Mucosa of stomach (tissue), 1 donor: ENCODE measurements around the gene KLHL30.

Source experiments
- H3K27me3 ChIP-seq: one replicate; pipeline ENCODE4 v1.7.0; 2013; ENCODE audit warnings: mild to moderate bottlenecking, low read length; ENCODE audit not compliant: control insufficient read depth, insufficient read depth
- H3K36me3 ChIP-seq: one replicate; pipeline ENCODE4 v1.7.0; 2013; ENCODE audit warnings: low read length; ENCODE audit not compliant: control insufficient read depth, insufficient read depth
- H3K4me1 ChIP-seq: one replicate; pipeline ENCODE4 v1.7.0; 2013; ENCODE audit warnings: mild to moderate bottlenecking, low read length; ENCODE audit not compliant: control insufficient read depth, insufficient read depth
- H3K4me3 ChIP-seq: one replicate; pipeline ENCODE4 v1.7.0; 2013; ENCODE audit warnings: low read length
- H3K9ac ChIP-seq: one replicate; pipeline ENCODE4 v1.7.0; 2013; ENCODE audit warnings: mild to moderate bottlenecking, low read length, moderate library complexity
- H3K9me3 ChIP-seq: one replicate; pipeline ENCODE4 v1.7.0; 2013; ENCODE audit warnings: mild to moderate bottlenecking, low read length, moderate library complexity; ENCODE audit not compliant: control insufficient read depth
- donor health status: Pancreatic carcinoma.

KLHL30 gene

DNA sequence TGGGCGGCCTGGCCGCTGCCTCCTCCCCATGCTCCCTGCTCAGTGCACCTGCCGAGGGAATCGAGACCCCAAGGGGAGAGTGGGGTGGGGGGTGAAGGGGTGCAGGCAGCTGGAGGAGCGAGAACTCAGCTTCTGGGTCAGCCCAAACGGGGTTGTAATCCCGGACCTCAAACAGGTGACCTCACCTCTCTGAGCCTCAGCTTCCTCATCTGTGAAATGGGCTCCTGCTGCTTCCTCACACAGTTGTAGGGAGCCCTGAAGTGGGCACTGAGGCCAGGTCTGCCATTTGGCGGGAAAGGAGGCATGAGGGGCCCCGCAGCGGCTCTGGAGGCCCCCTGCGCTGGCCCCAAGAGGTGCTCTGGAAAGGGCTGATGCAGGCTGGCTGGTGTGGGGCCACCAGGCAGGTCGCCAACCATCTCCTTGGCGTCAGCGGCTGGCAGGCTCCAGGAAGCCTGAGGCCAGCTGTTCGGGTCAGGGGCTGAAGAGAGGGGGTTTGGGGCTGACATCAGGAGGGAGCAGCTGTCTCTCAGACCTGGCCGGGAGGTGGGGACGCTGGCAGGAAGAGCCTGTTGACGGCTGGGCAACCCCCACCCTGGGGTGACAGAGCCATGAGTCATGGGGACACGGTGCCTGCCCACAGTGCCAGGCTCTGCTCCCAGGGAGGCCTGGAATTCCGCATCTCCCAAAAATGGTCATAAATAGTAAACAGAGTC is 4.9 kb downstream of the KLHL30 start:
- Histone ChIP-seq H3K9me3 (no peaks in the 10 kb centered on the region), H3K9ac (no peak overlapping the region), H3K36me3 (no peaks in the 10 kb centered on the region), H3K4me1 (peaks cover 43% of the 10 kb centered on the region), H3K4me3 (no peak overlapping the region), H3K27me3 (no peaks in the 10 kb centered on the region)

- Histone ChIP-seq H3K27me3 (no peaks in the 10 kb centered on the region), H3K4me3 (no peak overlapping the region), H3K9me3 (no peaks in the 10 kb centered on the region), H3K9ac (no peak overlapping the region), H3K36me3 (no peaks in the 10 kb centered on the region), H3K4me1 (peaks cover 38% of the 10 kb centered on the region)
Observed at GRCh38 chr2:238144262-238144661, 5.8 kb downstream of the KLHL30 start.

DNA sequence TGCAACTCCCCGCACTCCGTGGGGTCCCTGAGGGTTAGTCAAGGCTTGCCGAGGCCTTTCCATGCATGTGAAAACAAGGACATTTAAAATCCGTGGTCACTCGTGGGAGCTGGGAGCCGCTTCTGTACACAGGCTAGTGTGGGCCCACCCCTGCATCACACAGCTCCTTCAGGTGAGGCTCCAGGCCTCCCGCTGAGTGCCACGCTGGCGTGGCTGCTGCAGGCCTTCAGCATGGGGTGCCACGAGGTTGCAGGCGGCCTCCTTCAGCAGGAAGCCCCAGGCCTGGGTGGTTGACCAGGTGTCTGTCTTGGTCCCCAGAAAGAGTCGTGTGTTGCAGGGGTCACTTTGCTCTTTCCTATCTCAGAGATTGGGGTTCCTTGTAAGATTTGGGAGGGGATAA is 6.6 kb downstream of the KLHL30 start:
- Histone ChIP-seq H3K36me3 (no peaks in the 10 kb centered on the region), H3K9me3 (no peaks in the 10 kb centered on the region), H3K4me3 (no peak overlapping the region), H3K4me1 (peaks cover 38% of the 10 kb centered on the region), H3K9ac (no peak overlapping the region), H3K27me3 (no peaks in the 10 kb centered on the region)

GRCh38 chr2:238145851-238146250 is 7.4 kb downstream of the KLHL30 start:
- Histone ChIP-seq H3K36me3 (no peaks in the 10 kb centered on the region), H3K9me3 (no peaks in the 10 kb centered on the region), H3K9ac (no peak overlapping the region), H3K4me3 (no peak overlapping the region), H3K27me3 (no peaks in the 10 kb centered on the region), H3K4me1 (peaks cover 38% of the 10 kb centered on the region)

- H3K36me3 ChIP-seq, result no peaks in the 10 kb centered on the region
- no peak overlapping the region for H3K4me3 ChIP-seq
- H3K27me3 ChIP-seq, result no peaks in the 10 kb centered on the region
- H3K4me1 ChIP-seq, result peaks cover 28% of the 10 kb centered on the region
- no peaks in the 10 kb centered on the region for H3K9me3 ChIP-seq
- no peak overlapping the region for H3K9ac ChIP-seq
Observed at GRCh38 chr2:238146884-238147544, 8.5 kb downstream of the KLHL30 start.

DNA sequence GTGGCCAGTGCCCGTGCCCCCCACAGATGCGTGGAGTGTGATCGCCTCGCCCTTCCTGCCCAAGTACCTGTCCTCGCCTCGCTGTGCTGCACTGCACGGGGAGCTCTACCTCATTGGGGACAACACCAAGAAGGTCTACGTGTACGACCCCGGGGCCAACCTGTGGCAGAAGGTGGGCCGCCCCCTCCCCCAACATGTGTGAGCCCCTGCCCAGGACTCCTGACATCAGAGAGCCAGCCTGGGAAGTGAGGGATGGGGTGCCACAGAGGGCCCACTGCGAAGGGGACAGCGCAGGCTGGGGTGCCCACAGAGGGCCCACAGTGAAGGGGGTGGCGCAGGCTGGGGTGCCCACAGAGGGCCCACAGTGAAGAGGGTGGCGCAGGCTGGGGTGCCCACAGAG is 10.5 kb downstream of the KLHL30 start:
- peaks cover 8% of the 10 kb centered on the region for H3K4me1 ChIP-seq
- no peak overlapping the region for H3K9ac ChIP-seq
- H3K27me3 ChIP-seq, result no peaks in the 10 kb centered on the region
- H3K4me3 ChIP-seq, result no peak overlapping the region
- H3K36me3 ChIP-seq, result no peaks in the 10 kb centered on the region
- H3K9me3 ChIP-seq, result no peaks in the 10 kb centered on the region

DNA sequence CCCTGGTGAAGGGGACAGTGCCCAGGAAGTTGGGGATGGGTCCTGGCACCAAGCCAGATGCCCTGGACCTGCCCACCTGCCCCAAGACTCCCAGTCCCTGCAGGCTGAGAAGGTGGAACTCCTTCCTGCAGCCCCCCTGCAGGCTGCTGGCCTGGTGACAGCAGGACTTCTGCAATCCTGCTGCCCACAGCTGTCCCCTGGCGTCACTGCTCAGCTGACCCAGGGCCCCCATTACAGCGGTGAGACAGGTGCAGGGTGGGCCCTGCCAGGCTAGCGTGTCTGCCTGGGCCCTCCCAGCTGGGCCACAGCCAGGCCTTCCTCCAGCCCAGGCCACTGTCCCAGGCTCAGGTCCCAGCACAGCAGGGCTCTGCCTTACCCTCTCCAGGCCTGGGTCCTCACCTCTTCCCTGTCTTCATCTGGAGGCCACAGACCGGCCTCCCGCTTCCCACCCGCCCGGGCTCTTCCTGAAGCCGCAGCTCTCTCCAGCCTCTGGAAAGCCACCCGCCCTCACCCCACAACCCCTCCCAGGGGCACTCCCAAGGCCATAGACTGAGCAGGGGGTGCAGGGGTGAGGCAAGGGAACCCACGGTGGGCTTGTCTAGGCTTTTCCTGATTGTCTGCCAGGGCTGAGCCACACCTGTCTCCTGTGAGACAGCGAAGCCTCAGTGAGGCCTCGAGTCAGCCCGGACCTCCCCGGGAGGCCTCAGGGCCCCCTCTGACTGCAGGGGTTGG is 11.5 kb downstream of the KLHL30 start:
- no peak overlapping the region for H3K9ac ChIP-seq
- H3K4me3 ChIP-seq, result no peak overlapping the region
- no peaks in the 10 kb centered on the region for H3K36me3 ChIP-seq
- peaks cover 6% of the 10 kb centered on the region for H3K4me1 ChIP-seq
- no peaks in the 10 kb centered on the region for H3K27me3 ChIP-seq
- no peaks in the 10 kb centered on the region for H3K9me3 ChIP-seq

GRCh38 chr2:238150686-238151085 is 12.2 kb downstream of the KLHL30 start:
- peaks cover 4% of the 10 kb centered on the region for H3K4me1 ChIP-seq
- no peak overlapping the region for H3K4me3 ChIP-seq
- no peak overlapping the region for H3K9ac ChIP-seq
- no peaks in the 10 kb centered on the region for H3K9me3 ChIP-seq
- no peaks in the 10 kb centered on the region for H3K36me3 ChIP-seq
- H3K27me3 ChIP-seq, result no peaks in the 10 kb centered on the region

DNA sequence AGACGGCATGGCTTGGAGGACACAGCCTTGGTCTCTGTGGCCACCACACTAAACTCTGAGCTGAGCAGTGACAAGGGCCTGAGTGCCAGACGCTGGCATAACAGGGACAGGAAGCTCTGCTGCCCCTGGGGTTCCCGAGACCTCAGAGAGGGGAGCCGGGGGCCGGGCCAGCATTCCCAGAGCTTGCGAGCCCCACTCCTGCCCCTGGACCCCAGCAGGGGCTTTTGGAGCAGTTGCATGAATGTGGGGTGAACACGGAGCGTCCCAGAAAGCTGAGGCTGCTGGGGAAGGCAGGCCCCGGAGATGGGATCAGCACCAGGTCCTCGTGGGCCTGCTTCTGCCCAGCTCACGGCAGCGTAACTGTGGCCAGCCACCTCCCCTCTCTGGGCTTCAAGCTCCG is 12.7 kb downstream of the KLHL30 start:
- no peaks in the 10 kb centered on the region for H3K36me3 ChIP-seq

DNA sequence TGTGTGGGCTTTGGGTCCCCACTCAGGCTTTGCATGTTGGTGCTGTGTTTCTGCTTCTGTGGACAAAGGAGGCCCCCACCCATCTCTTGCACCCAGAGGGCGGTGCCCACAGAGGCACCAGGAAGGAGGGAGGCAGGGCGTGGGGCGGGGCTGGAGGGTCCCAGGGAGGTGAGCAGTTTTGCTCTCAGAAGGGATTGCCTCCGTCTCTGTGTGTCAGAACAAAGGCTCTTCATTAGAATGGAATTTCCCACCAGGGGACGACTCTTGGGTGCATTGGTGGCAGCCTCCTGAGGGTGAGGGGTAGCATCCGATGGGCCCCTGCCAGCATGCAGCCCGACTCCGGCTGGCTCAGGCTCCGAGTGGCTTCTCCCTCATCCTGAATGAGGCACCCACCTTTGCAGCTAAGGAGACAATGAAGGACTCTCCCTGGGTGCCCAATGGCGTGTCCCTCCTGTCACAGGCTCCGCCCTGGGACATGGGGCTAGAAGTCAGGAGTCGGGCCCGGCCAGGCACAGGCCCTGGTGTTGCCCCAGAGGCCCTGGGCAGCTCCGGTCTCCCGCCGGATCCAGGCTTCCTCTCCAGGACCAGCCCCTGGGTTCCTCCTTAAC is 13.3 kb downstream of the KLHL30 start:
- Histone ChIP-seq H3K9ac (no peak overlapping the region), H3K4me1 (no peaks in the 10 kb centered on the region), H3K4me3 (no peak overlapping the region), H3K9me3 (no peaks in the 10 kb centered on the region), H3K27me3 (no peaks in the 10 kb centered on the region), H3K36me3 (no peaks in the 10 kb centered on the region)

More for the DNA sequence above, 12.7 kb downstream of the KLHL30 start:
- no peaks in the 10 kb centered on the region for H3K9me3 ChIP-seq
- H3K4me1 ChIP-seq, result no peaks in the 10 kb centered on the region
- H3K27me3 ChIP-seq, result no peaks in the 10 kb centered on the region
- H3K4me3 ChIP-seq, result no peak overlapping the region
- no peak overlapping the region for H3K9ac ChIP-seq

- H3K36me3 ChIP-seq, result no peaks in the 10 kb centered on the region
- no peak overlapping the region for H3K4me3 ChIP-seq
- H3K9me3 ChIP-seq, result no peaks in the 10 kb centered on the region
- no peaks in the 10 kb centered on the region for H3K27me3 ChIP-seq
- H3K9ac ChIP-seq, result no peak overlapping the region
- peaks cover 6% of the 10 kb centered on the region for H3K4me1 ChIP-seq
Observed at GRCh38 chr2:238152771-238153688, 14.6 kb downstream of the KLHL30 start.
